K562 (cell line): ENCODE data around the gene ARHGAP26. TPM values are rescaled to one million over a fixed set of nuclear protein-coding genes. Genes with fewer than 3 reads are reported as not detected.

Experiments used
- ADNP ChIP-seq: fragments of 200-800 bp; sonication (Bioruptor generic); IDR thresholded peaks from 2 replicates; pipeline ENCODE4 v1.6.1; 2016; ENCODE audit warnings: missing genetic modification characterization, missing compliant biosample characterization
- CEBPG ChIP-seq, 3 experiments: fragments of 200-800 bp in 1 of 3; sonication (Bioruptor generic) in 1 of 3; sonication (generic) in 1 of 3; formaldehyde crosslinking in 1 of 3; IDR thresholded peaks in 2 of 3; conservative IDR thresholded peaks in 1 of 3; 2 replicates each; pipeline versions ENCODE4 v1.6.1 to v1.8.0; 2016 to 2022; ENCODE audit warnings: missing compliant biosample characterization in 2 of 3, missing genetic modification characterization in 2 of 3, mild to moderate bottlenecking in 1 of 3, missing genetic modification reagents in 1 of 3
- CXXC5 ChIP-seq: fragments of 250-450 bp; sonication (Bioruptor Pico); IDR thresholded peaks from 2 replicates; pipeline ENCODE4 v1.8.0; 2022; ENCODE audit warnings: inconsistent platforms, mild to moderate bottlenecking, moderate library complexity
- ESRRA ChIP-seq: fragments of 450-650 bp; IDR thresholded peaks from 2 replicates; pipeline ENCODE4 v1.6.1; 2014; ENCODE audit warnings: low read depth, mild to moderate bottlenecking, moderate library complexity, borderline replicate concordance
- HMBOX1 ChIP-seq: sonication (generic); IDR thresholded peaks from 2 replicates; pipeline ENCODE4 v1.6.1; 2016
- KAT7 ChIP-seq: sonication (generic); formaldehyde crosslinking; IDR thresholded peaks from 2 replicates; pipeline ENCODE4 v1.8.0; 2022; ENCODE audit warnings: missing genetic modification reagents, mild to moderate bottlenecking, borderline replicate concordance
- L3MBTL2 ChIP-seq: fragments of 450-650 bp; IDR thresholded peaks from 2 replicates; pipeline ENCODE4 v1.6.1; 2016; ENCODE audit warnings: mild to moderate bottlenecking, moderate library complexity
- NR2C2 ChIP-seq, 2 experiments: fragments of 200-800 bp in 1 of 2; sonication (Bioruptor generic) in 1 of 2; sonication (generic) in 1 of 2; formaldehyde crosslinking in 1 of 2; IDR thresholded peaks; 2 replicates each; pipeline versions ENCODE4 v1.6.1 to v1.8.0; 2016 to 2022; ENCODE audit warnings: mild to moderate bottlenecking in 1 of 2, missing compliant biosample characterization in 1 of 2, missing genetic modification characterization in 1 of 2, missing genetic modification reagents in 1 of 2
- ZBTB9 ChIP-seq: fragments of 450-650 bp; formaldehyde crosslinking; IDR thresholded peaks from 2 replicates; pipeline ENCODE4 v1.4.0; 2020; ENCODE audit warnings: mild to moderate bottlenecking, moderate library complexity
- ZFP36 ChIP-seq: fragments of 150-350 bp; IDR thresholded peaks from 2 replicates; pipeline ENCODE4 v1.6.1; 2018; ENCODE audit warnings: low read length, low read depth; ENCODE audit not compliant: partially characterized antibody
- ZKSCAN8 ChIP-seq: fragments of 200-800 bp; sonication (Bioruptor generic); IDR thresholded peaks from 2 replicates; pipeline ENCODE4 v1.6.1; 2016; ENCODE audit warnings: missing genetic modification characterization, missing compliant biosample characterization
- ZNF239 ChIP-seq: fragments of 250-450 bp; sonication (Bioruptor Pico); IDR thresholded peaks from 2 replicates; pipeline ENCODE4 v1.4.0; 2020; ENCODE audit warnings: mild to moderate bottlenecking
- polyA plus RNA-seq, 8 experiments: library from polyadenylated mRNA; depleted of rRNA in 4 of 8; stranded (reverse) in 5 of 8; unstranded in 3 of 8; fragments of >200 nt; fragmentation: Nextera tagmentation in 2 of 8; fragmentation: Illumina TruSeq in 1 of 8; extraction: Ambion mirVana in 2 of 8; extraction: Trizol in 1 of 8; gene quantifications; 2 replicates each; pipeline versions ENCODE4 v1.2.1 to v1.2.3, GENCODE V29; 2011 to 2014; ENCODE audit warnings: inconsistent platforms in 1 of 8, missing spikeins in 1 of 8
- total RNA-seq, 7 experiments: library from RNA; depleted of rRNA in 6 of 7; stranded (reverse); fragments of >200 nt in 6 of 7; fragmentation: Illumina TruSeq in 2 of 7; extraction: Trizol in 2 of 7; gene quantifications; 2 replicates each; pipeline versions ENCODE4 v1.2.1 to v1.2.3, GENCODE V29; 2011 to 2021; ENCODE audit warnings: low replicate concordance in 1 of 7

ARHGAP26 gene
- total and polyA plus RNA-seq, 9 of the 15 experiments (the other 6 are each of a cell fraction or from before 2014, with no cell fraction given) = 0.13 to 1.1 (median 0.55) TPM

GRCh38 chr5:143051244-143052058 lies 281.3 kb downstream of the ARHGAP26 start (continued):
- TF ChIP-seq CEBPG (CRISPR knock-in tag; IDR thresholded peaks at IDR 0.05) (peak; percentile 88), CEBPG (tag; conservative IDR thresholded peaks at IDR 0.05 in 1 of 2, IDR thresholded peaks at IDR 0.05 in 1 of 2) (peak; percentile 99 to 100), ADNP (tag) (no peak), ZKSCAN8 (CRISPR knock-in tag) (0 out of 2 replicates have a peak, but pooled peaks have one; percentile 34), L3MBTL2 (0 out of 2 replicates have a peak, but pooled peaks have one; percentile 28), ZBTB9 (CRISPR knock-in tag) (no peak), ZNF239 (peak; percentile 33; the same call in 1 of the 2 replicates), NR2C2 (CRISPR knock-in tag; IDR thresholded peaks at IDR 0.05) (no peak), NR2C2 (tag; IDR thresholded peaks at IDR 0.05) (peak; percentile 42; the same call in 1 of the 2 replicates), ESRRA (no peak), KAT7 (no peak), HMBOX1 (no peak), ZFP36 (no peak), CXXC5 (CRISPR knock-in tag) (no peak)
